MM.1S (cell line): ENCODE results near the gene PPP2R5C.

ENCODE experiments used
- EZH2 ChIP-seq: fragments of 300-600 bp; sonication (generic); optimal IDR thresholded peaks from 2 replicates; pipeline ENCODE3; 2017; ENCODE audit warnings: low read depth, mild to moderate bottlenecking, antibody characterized with exemption, low read length, mixed read lengths
- TF ChIP-seq, protein P1 (sequence below): fragments of 300-600 bp; sonication (generic); IDR thresholded peaks from 2 replicates; pipeline ENCODE4 v1.5.1; 2016; ENCODE audit warnings: antibody characterized with exemption, low read length, mixed read lengths

DNA sequence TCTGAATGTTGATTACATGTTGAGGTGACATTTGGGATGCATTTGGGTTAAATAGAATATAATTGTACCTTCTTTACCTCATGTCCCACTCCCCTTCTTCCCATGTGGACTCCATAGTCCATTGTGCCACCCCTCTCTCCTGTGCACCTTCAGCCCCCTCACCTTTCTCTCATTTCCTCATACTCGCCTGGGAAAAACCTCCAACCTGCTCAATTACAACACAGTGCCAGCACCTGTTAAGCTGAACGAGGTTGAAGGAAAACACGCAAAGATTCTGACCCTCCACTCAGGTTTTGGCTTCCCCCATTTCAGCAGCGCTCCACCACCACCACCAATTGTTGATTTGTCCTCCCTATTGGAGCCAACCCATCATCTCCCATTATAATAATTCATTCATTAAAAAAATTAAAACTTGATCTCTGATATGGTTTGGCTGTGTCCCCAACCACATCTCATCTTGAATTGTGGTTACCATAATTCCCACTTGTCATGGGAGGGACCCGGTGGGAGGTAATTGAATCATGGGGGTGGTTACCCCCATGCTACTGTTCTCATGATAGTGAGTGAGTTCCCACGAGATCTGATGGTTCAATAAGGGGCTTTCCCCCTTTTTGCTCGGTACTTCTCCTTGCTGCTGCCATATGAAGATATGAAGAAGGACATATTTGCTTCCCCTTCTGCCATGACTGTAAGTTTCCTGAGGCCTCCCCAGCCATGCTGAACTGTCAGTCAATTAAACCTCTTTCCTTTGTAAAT is 33.7 kb upstream of the PPP2R5C start:
- TF ChIP-seq, protein P1, sequence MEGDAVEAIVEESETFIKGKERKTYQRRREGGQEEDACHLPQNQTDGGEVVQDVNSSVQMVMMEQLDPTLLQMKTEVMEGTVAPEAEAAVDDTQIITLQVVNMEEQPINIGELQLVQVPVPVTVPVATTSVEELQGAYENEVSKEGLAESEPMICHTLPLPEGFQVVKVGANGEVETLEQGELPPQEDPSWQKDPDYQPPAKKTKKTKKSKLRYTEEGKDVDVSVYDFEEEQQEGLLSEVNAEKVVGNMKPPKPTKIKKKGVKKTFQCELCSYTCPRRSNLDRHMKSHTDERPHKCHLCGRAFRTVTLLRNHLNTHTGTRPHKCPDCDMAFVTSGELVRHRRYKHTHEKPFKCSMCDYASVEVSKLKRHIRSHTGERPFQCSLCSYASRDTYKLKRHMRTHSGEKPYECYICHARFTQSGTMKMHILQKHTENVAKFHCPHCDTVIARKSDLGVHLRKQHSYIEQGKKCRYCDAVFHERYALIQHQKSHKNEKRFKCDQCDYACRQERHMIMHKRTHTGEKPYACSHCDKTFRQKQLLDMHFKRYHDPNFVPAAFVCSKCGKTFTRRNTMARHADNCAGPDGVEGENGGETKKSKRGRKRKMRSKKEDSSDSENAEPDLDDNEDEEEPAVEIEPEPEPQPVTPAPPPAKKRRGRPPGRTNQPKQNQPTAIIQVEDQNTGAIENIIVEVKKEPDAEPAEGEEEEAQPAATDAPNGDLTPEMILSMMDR: no peak
- no peak for TF ChIP-seq EZH2
